GM23338 (cell line): ENCODE results near the gene SEC11C. TPM values are rescaled to one million over a fixed set of nuclear protein-coding genes. Genes with fewer than 3 reads are reported as not detected.
A peak's percentile ranks its signal among the peaks of the same experiment; 100 is the strongest.

ENCODE experiments used
- ATAC-seq: fragments of 200-7000 bp; cut with Tn5 transposase; 3 replicates; pipeline ENCODE4 v1.9.1; 2020
- DNase-seq: peaks from one replicate; pipeline ENCODE4 v3.0.0-alpha.2; 2015; ENCODE audit warnings: low spot score
- H2AFZ ChIP-seq: fragments of 200-600 bp; sonication (generic); 2 replicates; pipeline ENCODE4 v1.8.0; 2016; ENCODE audit warnings: antibody characterized with exemption, mild to moderate bottlenecking, moderate library complexity
- H3F3A ChIP-seq: fragments of 200-600 bp; sonication (generic); replicated peaks from 2 replicates; pipeline ENCODE4 v1.8.0; 2017; ENCODE audit warnings: antibody characterized with exemption, mixed run types, low read depth
- H3K27ac ChIP-seq: fragments of 200-600 bp; sonication (generic); 2 replicates; pipeline ENCODE4 v1.6.1; 2016; ENCODE audit warnings: low read depth
- H3K27me3 ChIP-seq: fragments of 200-600 bp; sonication (generic); 2 replicates; pipeline ENCODE4 v1.8.0; 2016; ENCODE audit warnings: mild to moderate bottlenecking, mixed run types, moderate library complexity; ENCODE audit not compliant: insufficient read depth
- H3K36me3 ChIP-seq: fragments of 200-600 bp; sonication (generic); 2 replicates; pipeline ENCODE4 v1.8.0; 2016; ENCODE audit warnings: mild to moderate bottlenecking; ENCODE audit not compliant: insufficient read depth
- H3K4me1 ChIP-seq: fragments of 200-600 bp; sonication (generic); 2 replicates; pipeline ENCODE4 v1.8.0; 2016; ENCODE audit warnings: mild to moderate bottlenecking, moderate library complexity; ENCODE audit not compliant: insufficient read depth
- H3K4me2 ChIP-seq: fragments of 200-600 bp; sonication (generic); 2 replicates; pipeline ENCODE4 v1.7.1; 2017; ENCODE audit warnings: mixed run types
- H3K4me3 ChIP-seq: fragments of 200-600 bp; sonication (generic); 2 replicates; pipeline ENCODE4 v1.6.1; 2016; ENCODE audit warnings: mixed run types
- H3K79me2 ChIP-seq: fragments of 200-600 bp; sonication (generic); replicated peaks from 2 replicates; pipeline ENCODE4 v1.8.0; 2017; ENCODE audit warnings: mild to moderate bottlenecking; ENCODE audit not compliant: insufficient read depth
- H3K9me2 ChIP-seq: fragments of 200-600 bp; sonication (generic); 2 replicates; pipeline ENCODE4 v1.8.0; 2017; ENCODE audit not compliant: insufficient read depth
- H4K20me1 ChIP-seq: fragments of 200-600 bp; sonication (generic); replicated peaks from 2 replicates; pipeline ENCODE4 v1.8.0; 2017; ENCODE audit warnings: mild to moderate bottlenecking; ENCODE audit not compliant: insufficient read depth
- H3K27ac Mint-ChIP-seq: 2 replicates; pipeline ENCODE4 v1.8.0; 2020; ENCODE audit warnings: inconsistent platforms, mild to moderate bottlenecking, moderate library complexity, mixed read lengths
- H3K27me3 Mint-ChIP-seq: 3 replicates; pipeline ENCODE4 v1.8.0; 2022; ENCODE audit warnings: low read depth, mild to moderate bottlenecking, moderate library complexity, mixed read lengths, inconsistent platforms; ENCODE audit not compliant: insufficient read depth, poor library complexity
- H3K36me3 Mint-ChIP-seq: 3 replicates; pipeline ENCODE4 v1.8.0; 2021; ENCODE audit warnings: low read depth, mild to moderate bottlenecking, inconsistent platforms, moderate library complexity, mixed read lengths
- H3K4me1 Mint-ChIP-seq: 3 replicates; pipeline ENCODE4 v1.8.0; 2020; ENCODE audit warnings: mild to moderate bottlenecking, inconsistent platforms, mixed read lengths
- H3K4me3 Mint-ChIP-seq: 3 replicates; pipeline ENCODE4 v1.8.0; 2021; ENCODE audit warnings: moderate library complexity, mild to moderate bottlenecking, inconsistent platforms, mixed read lengths
- H3K9me3 Mint-ChIP-seq: 3 replicates; pipeline ENCODE4 v1.8.0; 2020; ENCODE audit warnings: moderate library complexity, mild to moderate bottlenecking, inconsistent platforms, mixed read lengths
- CREB1 ChIP-seq: fragments of 250-450 bp; sonication (Bioruptor Pico); IDR thresholded peaks from 2 replicates; pipeline ENCODE4 v1.5.0; 2020; ENCODE audit warnings: low read depth, mild to moderate bottlenecking, moderate library complexity
- EZH2 ChIP-seq: fragments of 200-600 bp; sonication (generic); IDR thresholded peaks from one replicate; pipeline ENCODE4 v1.8.0; 2017; ENCODE audit warnings: antibody characterized with exemption, mild to moderate bottlenecking, low read depth; ENCODE audit not compliant: unreplicated experiment
- JUNB ChIP-seq: IDR thresholded peaks from one replicate; pipeline ENCODE4 v1.6.1; 2016; ENCODE audit warnings: antibody characterized with exemption; ENCODE audit not compliant: unreplicated experiment
- NANOG ChIP-seq: IDR thresholded peaks from 2 replicates; pipeline ENCODE4 v1.6.1; 2016; ENCODE audit warnings: antibody characterized with exemption, borderline replicate concordance
- POLR2AphosphoS5 ChIP-seq: IDR thresholded peaks from 2 replicates; pipeline ENCODE4 v1.6.1; 2016; ENCODE audit warnings: antibody characterized with exemption, low read depth
- ZNF114 ChIP-seq: fragments of 250-450 bp; sonication (Bioruptor Pico); IDR thresholded peaks from 2 replicates; pipeline ENCODE4 v1.5.0; 2020; ENCODE audit warnings: mild to moderate bottlenecking, moderate library complexity
- ZNF331 ChIP-seq: fragments of 250-450 bp; sonication (Bioruptor Pico); IDR thresholded peaks from 2 replicates; pipeline ENCODE4 v1.5.0; 2020; ENCODE audit warnings: low read depth, mild to moderate bottlenecking, moderate library complexity
- polyA plus RNA-seq: library from polyadenylated mRNA; unstranded; fragments of >200 nt; fragmentation: Nextera tagmentation; extraction: Ambion mirVana; gene quantifications from 2 replicates; pipeline ENCODE4 v1.2.1, GENCODE V29; 2016
- total RNA-seq: library from RNA; depleted of rRNA; stranded (reverse); fragments of >200 nt; shearing (Covaris generic); gene quantifications from 2 replicates; pipeline ENCODE4 v1.2.3, GENCODE V29; 2014
- TF ChIP-seq, protein P1 (sequence below), 2 experiments: fragments of 200-600 bp in 1 of 2; sonication (generic) in 1 of 2; conservative IDR thresholded peaks; 2 replicates each; pipeline versions ENCODE4 v1.5.1 to v1.6.1; 2016 to 2017; ENCODE audit warnings: antibody characterized with exemption in 2 of 2, low read depth in 2 of 2, mild to moderate bottlenecking in 2 of 2, moderate library complexity in 1 of 2
- TF ChIP-seq, protein P2 (sequence below): IDR thresholded peaks from 2 replicates; pipeline ENCODE4 v1.6.1; 2016; ENCODE audit warnings: antibody characterized with exemption
- TF ChIP-seq, protein P3 (sequence below): IDR thresholded peaks from one replicate; pipeline ENCODE4 v1.6.1; 2018; ENCODE audit warnings: antibody characterized with exemption; ENCODE audit not compliant: unreplicated experiment

The SEC11C gene
- total and polyA plus RNA-seq, 2 experiments from 2014 or later = 31.7 to 169 TPM

DNA sequence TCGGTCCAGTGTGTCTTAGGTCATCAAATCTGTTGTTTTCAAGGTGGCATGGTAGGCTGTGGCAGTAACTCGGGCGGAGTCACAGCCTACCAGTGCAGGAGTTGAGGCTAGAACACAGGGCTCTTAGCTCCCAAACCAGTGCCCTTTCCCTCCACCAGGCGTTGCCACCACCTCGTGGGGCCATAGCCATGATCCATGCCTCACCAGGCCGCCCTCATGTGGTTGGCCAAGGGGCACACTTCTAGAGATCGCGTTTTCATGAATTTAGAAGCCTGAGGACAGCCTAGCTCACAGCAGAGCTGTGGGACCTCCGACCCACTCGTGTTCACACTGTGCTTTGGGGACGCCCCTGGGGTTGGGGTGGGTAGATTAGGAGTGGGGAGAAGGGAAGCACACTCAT, 10.6 kb downstream of the SEC11C start:
- ATAC-seq = peak; percentile 85
- peaks cover 2% of the 10 kb centered on the region for H3K4me1 Mint-ChIP-seq
- H3K9me3 Mint-ChIP-seq = no peaks in the 10 kb centered on the region
- Histone ChIP-seq H3K4me3 (no peak overlapping the region), H3K4me2 (no peak overlapping the region), H3F3A (no peaks in the 10 kb centered on the region), H3K36me3 (peaks cover 3% of the 10 kb centered on the region; the same call in 1 of the 2 replicates), H3K4me1 (no peaks in the 10 kb centered on the region), H4K20me1 (no peaks in the 10 kb centered on the region; the same call in 1 of the 2 replicates), H3K27me3 (no peaks in the 10 kb centered on the region), H3K9me2 (no peaks in the 10 kb centered on the region), H2AFZ (no peak overlapping the region), H3K79me2 (peaks cover 8% of the 10 kb centered on the region), H3K27ac (no peak overlapping the region)
- peaks cover 4% of the 10 kb centered on the region; the same call in 1 of the 3 replicates for H3K36me3 Mint-ChIP-seq
- no peak overlapping the region for H3K27ac Mint-ChIP-seq
- H3K27me3 Mint-ChIP-seq = peaks cover 5% of the 10 kb centered on the region
- no peak overlapping the region for H3K4me3 Mint-ChIP-seq
- no peak for TF ChIP-seq JUNB
- TF ChIP-seq, protein P1, sequence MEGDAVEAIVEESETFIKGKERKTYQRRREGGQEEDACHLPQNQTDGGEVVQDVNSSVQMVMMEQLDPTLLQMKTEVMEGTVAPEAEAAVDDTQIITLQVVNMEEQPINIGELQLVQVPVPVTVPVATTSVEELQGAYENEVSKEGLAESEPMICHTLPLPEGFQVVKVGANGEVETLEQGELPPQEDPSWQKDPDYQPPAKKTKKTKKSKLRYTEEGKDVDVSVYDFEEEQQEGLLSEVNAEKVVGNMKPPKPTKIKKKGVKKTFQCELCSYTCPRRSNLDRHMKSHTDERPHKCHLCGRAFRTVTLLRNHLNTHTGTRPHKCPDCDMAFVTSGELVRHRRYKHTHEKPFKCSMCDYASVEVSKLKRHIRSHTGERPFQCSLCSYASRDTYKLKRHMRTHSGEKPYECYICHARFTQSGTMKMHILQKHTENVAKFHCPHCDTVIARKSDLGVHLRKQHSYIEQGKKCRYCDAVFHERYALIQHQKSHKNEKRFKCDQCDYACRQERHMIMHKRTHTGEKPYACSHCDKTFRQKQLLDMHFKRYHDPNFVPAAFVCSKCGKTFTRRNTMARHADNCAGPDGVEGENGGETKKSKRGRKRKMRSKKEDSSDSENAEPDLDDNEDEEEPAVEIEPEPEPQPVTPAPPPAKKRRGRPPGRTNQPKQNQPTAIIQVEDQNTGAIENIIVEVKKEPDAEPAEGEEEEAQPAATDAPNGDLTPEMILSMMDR (conservative IDR thresholded peaks at IDR 0.05; ENCODE audit: low read depth in 2 of 2) = peak; percentile 31 to 56
- peak; percentile 36 for DNase-seq

DNA sequence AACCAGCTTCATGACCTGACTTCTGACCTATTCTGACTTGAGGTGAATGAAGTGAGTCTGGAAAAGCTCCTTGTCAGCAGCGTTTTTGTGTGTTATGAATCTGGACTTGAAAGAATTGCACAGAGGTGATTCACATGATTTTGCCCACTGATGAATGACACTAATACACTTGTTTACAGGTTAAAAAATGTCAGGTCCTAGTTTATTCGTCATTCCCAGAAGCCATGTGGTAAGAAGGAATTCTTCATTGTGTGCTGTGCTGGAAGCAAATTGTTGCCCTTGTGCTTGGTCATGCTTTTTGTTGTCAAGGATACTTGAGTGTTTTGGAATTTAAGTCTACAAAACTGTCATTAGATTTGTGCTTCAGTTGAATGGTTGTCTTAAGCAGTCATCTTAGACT, 15.5 kb downstream of the SEC11C start:
- Histone ChIP-seq H3K4me2 (no peak overlapping the region), H4K20me1 (no peaks in the 10 kb centered on the region; the same call in 1 of the 2 replicates), H3K4me1 (no peaks in the 10 kb centered on the region), H3K27ac (no peak overlapping the region), H2AFZ (no peak overlapping the region), H3K4me3 (no peak overlapping the region), H3K27me3 (no peaks in the 10 kb centered on the region), H3F3A (no peaks in the 10 kb centered on the region), H3K36me3 (peaks cover 3% of the 10 kb centered on the region; the same call in 1 of the 2 replicates), H3K79me2 (no peaks in the 10 kb centered on the region), H3K9me2 (no peaks in the 10 kb centered on the region)
- Mint-ChIP-seq H3K27ac (no peak overlapping the region), H3K4me3 (no peak overlapping the region), H3K9me3 (no peaks in the 10 kb centered on the region), H3K4me1 (peaks cover 2% of the 10 kb centered on the region; the same call in 2 of the 3 replicates), H3K27me3 (no peaks in the 10 kb centered on the region), H3K36me3 (peaks cover 8% of the 10 kb centered on the region; the same call in 1 of the 3 replicates)
- DNase-seq (no peak), ATAC-seq (no peak)
- no peak for TF ChIP-seq POLR2AphosphoS5
- no peak for TF ChIP-seq EZH2
- no peak for TF ChIP-seq ZNF331 (CRISPR knock-in tag)
- no peak for TF ChIP-seq NANOG
- TF ChIP-seq, protein P1 (conservative IDR thresholded peaks at IDR 0.05; ENCODE audit: low read depth in 2 of 2) = no peak
- TF ChIP-seq, protein P2, sequence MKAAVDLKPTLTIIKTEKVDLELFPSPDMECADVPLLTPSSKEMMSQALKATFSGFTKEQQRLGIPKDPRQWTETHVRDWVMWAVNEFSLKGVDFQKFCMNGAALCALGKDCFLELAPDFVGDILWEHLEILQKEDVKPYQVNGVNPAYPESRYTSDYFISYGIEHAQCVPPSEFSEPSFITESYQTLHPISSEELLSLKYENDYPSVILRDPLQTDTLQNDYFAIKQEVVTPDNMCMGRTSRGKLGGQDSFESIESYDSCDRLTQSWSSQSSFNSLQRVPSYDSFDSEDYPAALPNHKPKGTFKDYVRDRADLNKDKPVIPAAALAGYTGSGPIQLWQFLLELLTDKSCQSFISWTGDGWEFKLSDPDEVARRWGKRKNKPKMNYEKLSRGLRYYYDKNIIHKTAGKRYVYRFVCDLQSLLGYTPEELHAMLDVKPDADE = no peak
- TF ChIP-seq, protein P3, sequence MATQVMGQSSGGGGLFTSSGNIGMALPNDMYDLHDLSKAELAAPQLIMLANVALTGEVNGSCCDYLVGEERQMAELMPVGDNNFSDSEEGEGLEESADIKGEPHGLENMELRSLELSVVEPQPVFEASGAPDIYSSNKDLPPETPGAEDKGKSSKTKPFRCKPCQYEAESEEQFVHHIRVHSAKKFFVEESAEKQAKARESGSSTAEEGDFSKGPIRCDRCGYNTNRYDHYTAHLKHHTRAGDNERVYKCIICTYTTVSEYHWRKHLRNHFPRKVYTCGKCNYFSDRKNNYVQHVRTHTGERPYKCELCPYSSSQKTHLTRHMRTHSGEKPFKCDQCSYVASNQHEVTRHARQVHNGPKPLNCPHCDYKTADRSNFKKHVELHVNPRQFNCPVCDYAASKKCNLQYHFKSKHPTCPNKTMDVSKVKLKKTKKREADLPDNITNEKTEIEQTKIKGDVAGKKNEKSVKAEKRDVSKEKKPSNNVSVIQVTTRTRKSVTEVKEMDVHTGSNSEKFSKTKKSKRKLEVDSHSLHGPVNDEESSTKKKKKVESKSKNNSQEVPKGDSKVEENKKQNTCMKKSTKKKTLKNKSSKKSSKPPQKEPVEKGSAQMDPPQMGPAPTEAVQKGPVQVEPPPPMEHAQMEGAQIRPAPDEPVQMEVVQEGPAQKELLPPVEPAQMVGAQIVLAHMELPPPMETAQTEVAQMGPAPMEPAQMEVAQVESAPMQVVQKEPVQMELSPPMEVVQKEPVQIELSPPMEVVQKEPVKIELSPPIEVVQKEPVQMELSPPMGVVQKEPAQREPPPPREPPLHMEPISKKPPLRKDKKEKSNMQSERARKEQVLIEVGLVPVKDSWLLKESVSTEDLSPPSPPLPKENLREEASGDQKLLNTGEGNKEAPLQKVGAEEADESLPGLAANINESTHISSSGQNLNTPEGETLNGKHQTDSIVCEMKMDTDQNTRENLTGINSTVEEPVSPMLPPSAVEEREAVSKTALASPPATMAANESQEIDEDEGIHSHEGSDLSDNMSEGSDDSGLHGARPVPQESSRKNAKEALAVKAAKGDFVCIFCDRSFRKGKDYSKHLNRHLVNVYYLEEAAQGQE = no peak
- TF ChIP-seq CREB1 = no peak
- TF ChIP-seq ZNF114 = no peak
- no peak for TF ChIP-seq JUNB
